Left kidney (tissue), 2 donors: ENCODE measurements around the gene PGF. TPM values are rescaled to one million over a fixed set of nuclear protein-coding genes. Genes with fewer than 3 reads are reported as not detected.

Experiments
- DNase-seq: peaks from one replicate; pipeline ENCODE4 v3.0.0-alpha.2; 2013
- polyA plus RNA-seq: library from polyadenylated mRNA; unstranded; fragments of 120-200 nt; gene quantifications from one replicate; pipeline ENCODE4 v1.2.1, GENCODE V29; 2013; ENCODE audit not compliant: insufficient read length

The PGF gene
- polyA plus RNA-seq, 1 donor: 5.5 TPM

DNA sequence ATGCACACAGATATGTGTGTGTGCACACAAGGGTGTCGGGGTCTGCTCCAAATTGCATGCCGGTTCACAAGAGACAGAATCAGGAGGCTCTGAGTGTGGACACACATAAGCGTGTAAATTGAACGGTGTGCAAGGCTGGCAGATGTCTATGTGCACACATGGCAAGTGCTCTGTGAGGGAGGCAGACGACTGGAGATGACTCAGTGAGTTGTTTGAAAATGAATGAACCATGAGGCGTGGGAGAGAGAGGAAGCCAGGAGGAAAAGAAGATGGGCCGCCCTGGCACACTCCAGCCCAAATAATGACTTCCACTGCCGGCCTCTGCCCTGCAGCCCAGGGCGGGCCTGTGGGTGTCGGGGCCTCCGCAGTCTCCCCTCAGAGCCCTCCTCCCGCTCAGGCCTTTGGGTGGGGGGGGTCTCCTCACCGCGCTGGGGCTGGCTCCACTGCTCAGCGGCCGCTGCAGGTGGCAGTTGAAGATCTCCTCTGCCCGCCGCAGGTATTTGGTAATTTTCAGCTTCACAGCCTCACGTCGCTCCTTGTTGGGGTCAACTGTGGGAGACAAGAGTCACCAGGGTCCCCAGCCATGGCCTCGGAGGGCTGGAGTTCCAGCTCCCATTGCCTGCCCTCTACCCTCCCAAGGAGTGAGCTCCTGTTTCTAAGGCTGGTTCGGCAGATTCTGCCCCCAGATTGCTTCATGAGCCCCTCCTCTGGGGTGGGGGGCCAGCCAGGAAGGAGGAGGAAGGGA is 35.8 kb downstream of the PGF start:
- no peak for DNase-seq

DNA sequence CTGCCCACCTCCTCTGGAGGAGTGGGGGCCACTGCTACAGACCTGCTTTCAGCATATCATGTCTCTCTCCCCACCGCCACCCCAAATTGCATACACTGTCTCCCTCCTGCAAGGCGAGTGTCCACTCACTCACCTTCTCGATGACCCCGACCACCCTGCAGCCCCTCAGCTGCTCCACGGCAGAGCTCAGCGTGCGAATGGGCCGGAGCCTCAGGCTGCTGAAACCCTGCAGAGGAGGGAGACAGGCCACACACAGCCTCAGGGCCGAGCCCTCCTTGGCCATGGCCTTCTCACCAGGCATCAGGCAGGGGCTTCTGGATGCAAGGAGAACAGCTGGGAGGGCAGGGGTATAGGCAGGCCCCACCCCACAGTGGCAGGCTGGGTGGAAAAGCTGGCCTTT is 37.0 kb downstream of the PGF start:
- no peak for DNase-seq

DNA sequence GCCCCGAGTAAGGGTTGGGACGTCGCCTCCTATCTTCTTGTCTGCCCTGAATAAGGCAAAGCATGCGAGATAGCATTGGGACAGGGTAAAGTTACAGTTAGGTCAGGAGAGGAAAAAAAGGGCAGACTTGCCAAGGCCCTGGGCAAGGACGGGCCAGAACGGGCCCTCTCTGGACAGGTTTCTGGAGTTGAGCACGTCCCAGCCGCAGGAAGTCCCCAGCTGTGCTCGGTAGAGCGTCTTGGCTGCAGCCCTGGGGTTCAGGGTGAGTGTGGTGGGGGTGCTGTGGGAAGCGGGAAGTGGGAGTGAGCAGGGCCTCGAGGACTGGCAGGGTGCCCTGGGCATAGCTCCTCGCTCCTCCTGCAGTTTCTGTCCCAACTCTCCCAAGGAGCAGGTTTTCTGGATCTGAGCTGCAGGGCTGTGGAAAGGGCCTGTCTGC is 37.7 kb downstream of the PGF start:
- no peak for DNase-seq

DNA sequence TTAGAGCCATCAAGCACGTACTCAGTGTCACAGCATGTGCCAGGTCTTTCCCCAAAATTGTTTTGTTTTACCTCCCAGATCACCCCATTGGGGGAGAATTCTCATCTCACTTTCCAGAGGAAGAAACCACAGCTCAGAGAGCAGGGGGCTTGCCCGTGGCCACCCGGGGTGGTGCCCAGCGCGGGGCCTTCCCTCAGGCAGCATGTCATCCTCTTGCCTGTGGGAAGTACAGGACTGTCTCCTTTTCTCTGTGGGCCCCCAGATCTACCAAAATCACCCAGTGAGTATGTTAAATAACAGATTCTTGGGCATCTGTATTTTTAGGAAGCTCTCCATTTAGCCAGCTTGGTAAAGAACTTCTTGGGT is 38.2 kb downstream of the PGF start:
- DNase-seq: no peak

DNA sequence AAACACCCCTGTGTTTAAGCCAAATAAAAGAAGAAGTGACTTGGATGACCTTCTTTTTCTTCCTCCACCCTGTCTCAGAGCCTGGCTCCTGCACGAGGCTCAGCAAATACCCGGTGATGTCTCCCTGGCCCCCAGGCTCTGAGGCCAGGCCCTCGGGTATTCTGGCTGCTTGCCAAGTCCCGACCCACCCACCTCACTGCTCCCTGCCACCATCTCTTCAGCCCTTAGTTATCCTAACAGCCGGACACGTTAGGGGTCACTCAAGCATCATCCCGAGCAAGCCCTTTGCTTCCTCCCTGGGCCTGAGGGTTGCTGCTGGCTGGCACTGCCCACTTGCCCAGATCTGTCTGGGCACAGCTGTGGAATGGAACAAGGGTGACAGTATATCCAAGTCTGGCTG is 39.6 kb downstream of the PGF start:
- DNase-seq: no peak

DNA sequence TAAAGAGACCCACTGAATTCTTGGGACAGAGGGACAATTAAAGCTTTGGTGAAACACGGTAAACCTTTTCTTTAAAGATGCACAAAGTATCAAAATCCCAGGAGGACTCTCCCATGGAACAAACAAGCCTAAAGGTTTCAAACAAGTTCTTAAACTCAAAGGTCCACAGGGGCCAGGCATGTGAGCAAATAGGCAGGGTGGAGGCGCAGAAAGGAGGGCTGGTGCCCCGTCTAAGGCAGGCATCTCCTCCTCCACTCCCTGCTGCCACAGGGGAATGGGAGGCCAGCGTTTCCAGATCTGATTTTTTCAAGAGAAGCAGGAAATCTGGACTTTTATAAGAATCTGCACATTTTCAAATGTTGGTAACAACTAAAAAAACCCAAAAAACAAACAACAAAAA is 40.0 kb downstream of the PGF start:
- no peak for DNase-seq

DNA sequence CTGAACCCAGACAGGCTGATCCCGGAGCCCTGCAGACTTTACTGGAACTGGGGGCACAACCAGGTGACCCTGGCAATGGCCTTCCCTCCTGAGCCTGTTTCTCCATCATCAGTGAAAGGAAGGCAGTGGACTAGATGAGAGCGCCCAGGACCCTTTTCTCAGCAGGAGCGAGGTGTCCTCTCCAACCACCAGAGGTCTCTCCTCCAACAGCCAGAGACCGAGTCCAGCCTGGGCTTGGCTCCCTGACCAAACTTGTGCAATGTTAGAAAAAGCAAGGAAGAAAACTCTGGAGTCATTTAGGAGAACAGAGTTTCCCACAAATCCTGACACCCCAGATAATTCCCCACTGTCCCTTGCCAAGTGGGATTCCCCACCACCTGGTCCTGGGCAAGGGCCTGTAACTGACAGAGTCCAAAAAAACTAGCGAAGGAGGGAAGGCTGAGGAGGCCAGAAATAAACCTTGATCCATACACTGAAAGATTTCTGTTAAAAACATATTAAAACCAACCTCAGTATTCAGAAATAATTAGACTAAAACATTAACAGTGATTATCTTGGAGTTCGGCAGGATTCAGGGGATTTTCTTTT is 41.3 kb downstream of the PGF start:
- DNase-seq: peak; percentile 65

DNA sequence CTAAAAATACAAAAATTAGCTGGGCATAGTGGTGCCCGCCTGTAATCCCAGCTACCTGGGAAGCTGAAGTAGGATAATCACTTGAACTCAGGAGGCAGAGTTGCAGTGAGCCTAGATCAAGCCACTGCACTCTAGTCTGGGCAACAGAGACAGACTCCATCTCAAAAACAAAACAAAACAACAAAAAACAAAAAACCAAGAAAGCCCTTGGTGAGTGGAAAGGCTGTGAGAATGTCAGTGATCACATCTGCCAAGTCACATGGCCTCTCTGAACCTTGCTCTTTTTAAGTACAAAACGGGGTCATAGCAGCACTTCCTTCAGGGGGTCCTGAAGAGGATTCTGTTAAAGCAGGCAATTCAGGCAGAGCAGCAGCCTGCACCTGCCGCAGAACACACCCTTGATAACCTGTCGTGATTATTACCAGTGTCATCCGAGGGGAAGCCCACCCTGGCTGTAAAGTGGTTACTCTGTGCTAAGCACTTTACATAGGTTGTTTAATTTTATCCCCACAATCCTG is 41.9 kb downstream of the PGF start:
- DNase-seq: no peak

DNA sequence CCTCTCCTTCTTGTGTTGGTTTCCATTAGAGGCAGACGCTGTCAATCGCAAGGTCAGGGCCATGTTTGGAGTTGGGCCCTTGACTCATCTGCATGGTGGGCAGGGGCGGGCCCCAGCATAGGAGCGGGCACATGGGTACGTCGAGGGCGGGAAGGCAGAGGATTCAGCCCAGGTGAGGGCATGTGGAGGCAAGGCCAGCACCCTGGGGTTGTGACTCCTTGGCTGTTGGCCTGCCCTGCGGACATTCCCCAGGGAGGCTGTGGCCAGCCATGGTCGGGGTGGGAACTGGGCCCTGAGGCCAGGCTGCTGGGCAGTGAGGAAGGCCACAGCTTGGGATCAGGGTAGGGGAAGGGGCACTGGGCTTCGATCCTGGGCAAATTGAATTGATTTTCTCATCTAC is 42.6 kb downstream of the PGF start:
- no peak for DNase-seq

DNA sequence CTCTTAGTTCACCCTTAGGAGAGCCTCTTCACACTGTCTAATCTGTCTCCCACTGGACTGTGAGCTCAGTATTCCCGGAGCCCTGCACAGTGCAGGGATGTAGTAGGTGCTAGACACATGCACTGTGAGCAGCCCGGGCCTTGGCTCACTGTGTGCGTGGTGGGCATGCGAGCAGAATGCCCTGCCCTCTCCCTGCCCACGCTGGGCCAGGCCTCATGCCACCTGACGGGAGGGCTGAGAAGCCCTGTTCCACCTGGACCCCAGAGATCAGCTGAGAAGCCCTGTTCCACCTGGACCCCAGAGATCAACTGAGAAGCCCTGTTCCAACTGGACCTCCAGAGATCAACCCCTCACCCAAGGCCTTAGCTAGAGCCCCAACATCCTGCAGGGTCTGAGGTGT is 43.3 kb downstream of the PGF start:
- no peak for DNase-seq

DNA sequence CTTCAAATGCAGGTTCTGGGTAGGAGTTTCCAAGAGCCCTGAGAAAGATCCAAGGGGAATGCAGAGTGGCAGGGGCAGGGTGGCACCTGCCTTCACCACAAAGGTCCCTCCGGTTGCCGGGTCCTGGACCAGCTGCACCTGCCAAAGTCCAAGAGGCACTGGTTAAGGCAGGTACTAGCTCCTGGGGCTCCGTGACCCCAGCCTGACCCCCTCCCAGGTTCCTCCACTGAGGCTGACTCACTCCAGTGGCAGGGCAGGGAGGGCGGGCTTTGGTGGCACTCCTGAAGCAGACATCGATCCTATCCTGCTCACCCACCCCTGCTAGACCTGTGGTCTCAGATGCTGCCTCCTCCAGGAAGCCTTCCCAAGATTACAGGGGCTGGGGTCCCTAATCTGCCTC is 43.7 kb downstream of the PGF start:
- no peak for DNase-seq

DNA sequence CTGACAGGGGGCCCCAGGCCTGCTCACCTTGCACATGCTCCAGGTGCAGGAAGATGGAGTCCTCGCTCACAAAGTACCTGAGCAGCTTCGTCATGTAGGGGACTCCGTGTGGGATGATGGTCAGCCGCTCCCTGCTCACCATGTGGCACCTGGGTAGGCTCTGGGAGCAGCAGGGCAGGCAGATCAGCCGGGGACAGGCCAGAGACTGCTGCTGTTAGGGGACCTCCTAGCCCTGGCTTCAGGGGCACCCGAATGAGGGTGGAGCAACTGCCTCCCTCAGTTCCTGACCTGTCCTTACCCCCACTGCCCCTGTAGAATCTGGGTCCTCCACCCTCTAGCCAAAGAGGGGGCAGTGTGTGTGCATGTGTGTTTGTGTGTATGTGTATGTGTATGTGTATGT is 44.2 kb downstream of the PGF start:
- no peak for DNase-seq

DNA sequence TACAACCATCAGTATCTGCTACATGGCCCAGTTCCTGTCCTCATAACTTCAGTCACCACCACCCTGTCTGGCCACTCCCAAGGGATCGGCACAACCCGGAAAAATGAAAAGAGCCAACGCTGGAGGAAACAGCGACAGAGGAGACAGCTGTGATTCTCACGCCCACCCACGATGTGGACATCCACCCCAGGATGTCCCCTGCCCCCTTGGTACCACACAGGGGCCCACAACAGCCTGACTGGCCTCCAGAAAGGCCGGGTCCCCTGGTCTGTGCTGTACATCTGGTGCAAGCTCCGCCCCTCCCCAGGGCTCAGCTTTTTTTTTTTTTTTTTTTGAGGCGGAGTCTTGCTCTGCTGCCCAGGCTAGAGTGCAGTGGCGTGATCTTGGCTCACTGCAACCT is 44.8 kb downstream of the PGF start:
- no peak for DNase-seq

DNA sequence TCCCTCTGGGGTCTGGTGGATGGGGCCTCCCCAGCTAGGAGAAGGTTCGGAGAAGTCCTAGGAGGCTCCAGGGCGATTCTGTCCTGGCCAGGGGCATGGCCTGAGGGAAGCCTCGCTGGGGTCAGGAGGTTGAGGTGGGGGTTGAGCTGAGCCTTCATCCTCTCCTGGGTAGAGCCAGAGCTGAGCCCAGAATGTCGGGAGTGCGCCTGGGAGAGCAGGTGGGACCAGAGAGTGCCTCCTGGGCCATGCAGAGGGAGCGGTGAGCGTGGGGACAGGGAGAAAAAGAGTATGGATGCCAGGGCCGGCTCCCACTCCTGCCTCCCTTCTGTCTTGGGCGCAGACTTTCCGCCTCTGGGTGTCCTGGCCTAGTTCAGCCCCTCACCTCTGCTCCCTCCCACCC is 45.5 kb downstream of the PGF start:
- no peak for DNase-seq

DNA sequence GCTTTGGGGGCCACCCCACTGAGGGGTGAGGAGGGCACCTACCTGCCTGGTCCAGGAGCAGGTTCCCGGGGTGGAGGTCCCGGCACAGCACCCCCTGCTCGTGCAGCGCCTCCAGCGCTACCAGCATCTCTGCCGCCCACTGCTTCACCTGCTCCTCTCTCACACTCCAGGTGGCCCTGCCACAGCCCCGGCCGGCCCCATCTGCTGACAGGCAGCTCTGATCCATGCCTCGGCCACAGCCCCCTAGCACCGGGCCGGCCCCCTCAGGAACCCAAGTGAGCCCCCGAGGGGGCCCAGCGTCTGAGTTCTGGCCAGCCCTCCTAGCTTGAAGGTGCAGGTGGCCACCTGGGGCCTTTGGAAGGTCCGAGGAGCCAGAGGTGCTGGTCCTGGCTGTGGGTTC is 45.9 kb downstream of the PGF start:
- DNase-seq: no peak

DNA sequence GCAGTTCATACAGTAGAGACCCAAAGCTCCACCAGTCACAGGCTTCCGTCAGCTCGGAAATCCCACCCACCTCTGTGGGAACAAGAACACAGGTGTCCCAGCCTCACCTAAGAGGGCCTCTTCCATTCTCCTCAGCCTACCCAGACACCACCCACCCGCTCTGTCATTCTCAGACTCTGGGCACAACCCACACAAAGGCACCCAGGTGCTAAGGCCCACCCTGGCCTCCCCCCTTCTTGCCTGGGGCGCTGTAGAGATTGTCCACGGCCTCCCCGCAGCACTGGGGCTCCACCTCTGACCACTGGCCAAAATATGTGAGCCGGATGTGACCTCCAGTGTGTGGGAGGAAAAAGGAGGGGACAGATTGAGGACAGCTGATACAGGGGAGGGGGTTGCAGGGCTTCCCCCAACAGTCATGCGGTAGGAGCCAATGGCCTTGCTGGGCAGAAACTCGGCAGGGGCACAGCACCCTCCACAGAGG is 46.5 kb downstream of the PGF start:
- DNase-seq: no peak

DNA sequence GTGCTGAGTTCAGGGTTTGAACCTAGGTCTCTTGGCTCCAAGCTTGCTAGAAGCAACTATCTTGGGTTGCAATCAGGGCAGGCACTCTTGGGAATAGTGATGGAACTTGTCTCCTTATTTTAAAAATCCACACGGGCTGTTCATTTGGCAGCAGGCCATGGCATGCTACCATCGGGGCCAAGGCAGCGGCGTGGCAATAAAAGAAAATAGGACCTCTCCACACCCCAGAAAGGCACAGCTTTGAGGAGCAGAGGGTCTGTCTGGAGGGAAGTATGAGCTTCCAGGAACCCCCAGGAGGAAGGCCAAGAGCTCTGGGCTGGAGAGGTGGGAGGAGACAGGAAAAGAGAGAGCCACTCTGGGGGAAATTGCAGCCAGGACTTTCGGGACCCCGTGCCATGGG is 47.7 kb downstream of the PGF start:
- DNase-seq: no peak

DNA sequence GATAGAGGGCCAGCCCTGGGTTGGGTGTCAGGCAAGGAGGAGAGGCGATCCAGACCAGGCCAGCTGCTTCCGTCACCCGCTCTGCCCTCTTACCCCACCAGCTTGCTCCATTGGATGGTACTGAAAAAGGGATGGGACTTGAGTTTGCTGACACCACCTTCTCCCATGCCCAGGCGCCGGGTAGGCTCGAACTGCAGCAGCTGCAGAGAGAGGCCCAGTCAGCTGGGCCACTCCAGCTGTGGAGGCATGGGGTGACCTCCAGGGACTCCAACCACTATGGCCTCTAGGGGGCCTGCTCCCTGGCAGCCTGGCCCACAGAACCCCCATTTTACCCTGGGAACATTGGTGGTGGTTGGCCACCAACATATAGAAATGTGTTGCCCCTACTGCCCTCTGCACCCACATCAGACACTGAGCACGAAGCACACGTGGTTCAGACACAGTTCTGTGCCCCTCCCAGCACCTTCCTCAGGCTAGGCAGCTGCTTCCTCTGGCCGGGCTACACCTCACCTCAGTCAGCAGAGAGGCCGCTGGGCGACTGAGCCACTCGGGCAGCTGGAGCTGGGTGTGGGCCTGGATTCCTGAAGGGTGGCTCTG is 48.4 kb downstream of the PGF start:
- DNase-seq: no peak

DNA sequence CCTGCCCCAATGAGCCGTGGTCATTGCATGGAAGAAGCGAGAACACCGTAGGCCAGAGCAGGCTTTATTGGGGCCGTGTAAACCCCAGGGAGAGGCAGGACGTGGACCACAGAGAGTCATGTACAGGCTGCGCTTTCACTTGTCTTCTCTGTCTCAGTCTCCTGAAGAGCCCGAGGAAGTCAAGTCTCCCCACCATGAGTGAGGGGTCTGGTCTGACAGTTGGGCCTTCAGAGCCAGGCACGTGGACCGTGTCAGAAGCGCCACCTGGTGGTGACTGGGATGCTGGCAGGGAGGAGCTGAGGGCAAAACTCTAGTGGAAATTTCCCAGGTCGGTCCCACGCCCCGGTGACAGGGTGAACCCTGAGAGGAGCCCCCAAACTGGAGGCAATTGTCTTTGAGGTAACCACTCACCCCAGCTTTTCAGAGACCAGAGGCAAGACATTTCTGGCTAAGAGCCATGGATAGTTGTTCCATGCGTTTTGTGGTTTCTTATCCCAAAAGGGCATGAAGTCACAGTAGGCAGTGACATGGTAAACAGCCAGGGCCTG is 49.7 kb downstream of the PGF start:
- DNase-seq: peak; percentile 40

DNA sequence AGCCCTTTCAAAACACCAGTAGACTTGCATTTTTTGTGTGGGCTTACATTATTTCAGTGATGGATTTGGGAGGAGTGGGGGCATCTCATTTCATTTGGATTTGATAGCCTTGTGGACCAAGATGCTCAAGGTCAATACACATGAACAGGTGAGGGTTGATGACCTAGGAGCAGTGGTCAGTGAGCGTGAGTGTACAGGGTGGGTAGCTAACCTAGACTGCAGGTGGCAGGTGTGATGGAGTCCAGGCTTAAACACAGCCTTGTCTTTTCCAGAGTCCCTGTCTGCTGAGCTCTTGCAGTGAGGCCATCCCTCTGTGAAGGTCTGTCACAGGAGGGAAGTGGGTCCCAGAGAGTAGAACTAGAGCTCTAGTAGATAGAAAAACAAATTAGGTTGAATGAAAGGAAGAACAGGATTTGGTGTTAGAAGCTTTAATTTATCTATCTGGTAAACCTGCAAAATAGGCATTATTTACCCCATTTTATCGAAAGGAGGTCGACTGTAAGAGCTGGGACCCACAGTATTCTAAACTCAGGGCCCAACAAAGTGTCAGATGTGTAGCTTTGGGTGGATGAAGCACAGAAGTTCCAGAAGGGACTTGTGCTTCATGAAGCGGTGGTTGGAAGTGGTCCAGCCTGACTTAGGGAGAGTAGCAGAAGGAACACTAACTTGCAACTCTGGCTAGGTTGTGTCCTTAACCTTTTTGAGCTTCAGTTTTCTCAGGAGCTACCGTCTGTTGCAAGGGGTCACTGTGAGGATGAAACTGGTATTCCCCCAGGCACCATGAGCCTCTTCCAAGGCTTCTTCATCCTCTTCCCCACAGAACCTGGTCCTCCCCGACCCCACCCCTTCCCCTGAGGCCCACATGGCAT is 50.5 kb downstream of the PGF start:
- DNase-seq: no peak

DNA sequence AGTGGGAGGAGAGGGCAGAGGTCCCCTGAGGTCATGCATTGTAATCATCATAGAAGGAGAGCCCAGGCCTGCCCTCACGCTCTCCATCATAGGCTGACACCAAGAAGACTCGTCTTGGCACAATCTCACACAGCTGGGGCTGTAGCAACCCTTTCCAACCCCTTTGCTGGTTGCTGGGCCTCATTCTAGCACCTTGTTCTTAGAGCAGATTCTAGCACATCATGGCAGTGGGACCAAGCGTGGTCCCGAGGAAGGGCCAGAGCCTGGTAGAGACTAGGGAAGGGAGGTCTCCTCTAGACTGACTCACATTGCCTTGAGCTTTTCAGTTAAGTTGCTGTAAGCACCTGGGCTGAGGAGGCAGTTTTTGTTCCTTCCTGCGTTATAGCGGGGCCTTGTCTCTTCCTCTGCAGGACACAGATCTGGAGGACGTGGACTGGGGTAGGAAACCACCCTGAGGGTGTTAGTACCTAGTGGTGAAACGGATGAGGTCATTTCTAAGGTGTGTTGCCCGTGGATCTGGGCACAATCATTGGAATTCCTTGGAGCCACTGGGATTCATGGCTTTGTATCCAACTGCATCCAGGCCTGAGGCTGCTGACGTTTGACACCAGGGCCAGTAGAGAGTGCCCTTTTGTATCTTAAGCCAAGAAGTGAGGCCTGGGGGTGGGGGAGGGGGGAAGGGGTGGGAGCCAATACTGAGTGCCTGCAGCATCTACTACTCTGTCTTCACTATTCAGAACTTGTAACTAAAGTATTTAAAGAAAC is 52.3 kb downstream of the PGF start:
- no peak for DNase-seq
